NCI-H2107 treated with DMSO at 0.1 percent for 48 hours (cell line): Measurements from ENCODE around the gene BCL2.
A peak's percentile ranks its signal among the peaks of the same experiment; 100 is the strongest.

Experiments used
- DNase-seq: peaks from one replicate; lab custom pipeline; 2025; ENCODE audit not compliant: unreplicated experiment; lab: John Stamatoyannopoulos, UW

BCL2 gene

GRCh38 chr18:63126134-63127069 lies 193.2 kb downstream of the BCL2 start:
- DNase-seq: no peak

GRCh38 chr18:63120620-63121019 lies 198.9 kb downstream of the BCL2 start:
- DNase-seq: no peak

GRCh38 chr18:63119647-63120046 lies 199.9 kb downstream of the BCL2 start:
- DNase-seq: peak; percentile 75

- DNase-seq: no peak
Measured at GRCh38 chr18:63113899-63114565, 205.5 kb downstream of the BCL2 start.

GRCh38 chr18:63112706-63113105 lies 206.9 kb downstream of the BCL2 start:
- DNase-seq: no peak

- DNase-seq: peak; percentile 22
Measured at GRCh38 chr18:63111671-63112402, 207.7 kb downstream of the BCL2 start.

GRCh38 chr18:63109802-63110201 lies 209.8 kb downstream of the BCL2 start:
- DNase-seq: no peak

- no peak for DNase-seq
Measured at GRCh38 chr18:63109022-63109421, 210.5 kb downstream of the BCL2 start.

- DNase-seq: peak; percentile 51
Measured at GRCh38 chr18:63107931-63108330, 211.6 kb downstream of the BCL2 start.

GRCh38 chr18:63107171-63107845 lies 212.3 kb downstream of the BCL2 start:
- peak; percentile 86 for DNase-seq

- no peak for DNase-seq
Measured at GRCh38 chr18:63106727-63107126, 212.8 kb downstream of the BCL2 start.

- no peak for DNase-seq
Measured at GRCh38 chr18:63105636-63106316, 213.8 kb downstream of the BCL2 start.

GRCh38 chr18:63104868-63105267 lies 214.7 kb downstream of the BCL2 start:
- no peak for DNase-seq

GRCh38 chr18:63102941-63103744 lies 216.4 kb downstream of the BCL2 start:
- DNase-seq: no peak

- DNase-seq: no peak
Measured at GRCh38 chr18:63100630-63101055, 218.9 kb downstream of the BCL2 start.

GRCh38 chr18:63099848-63100629 lies 219.5 kb downstream of the BCL2 start:
- DNase-seq: peak; percentile 23

GRCh38 chr18:63099091-63099840 lies 220.3 kb downstream of the BCL2 start:
- DNase-seq: no peak
